Vagina (tissue), 2 donors: ENCODE results near the gene HAGHL. TPM values are rescaled to one million over a fixed set of nuclear protein-coding genes. Genes with fewer than 3 reads are reported as not detected.
"Not testable (repeated sequence)": the region's sequence is repeated elsewhere in the genome, so short reads cannot be mapped to it uniquely, and the experiment has no call there.

Experiments used
- DNase-seq, 2 donors: peaks; one replicate each; pipeline ENCODE4 v3.0.0-alpha.2; 2017; ENCODE audit errors: extremely low spot score in 2 of 2
- H3K27ac ChIP-seq: fragments of 200-600 bp; sonication (generic); one replicate; pipeline ENCODE4 v1.5.1; 2019
- H3K27me3 ChIP-seq: fragments of 200-600 bp; sonication (generic); one replicate; pipeline ENCODE4 v1.5.1; 2019
- H3K36me3 ChIP-seq, 2 donors: fragments of 200-600 bp; sonication (generic); one replicate each; pipeline ENCODE4 v1.5.1; 2017 to 2019
- H3K4me1 ChIP-seq: fragments of 200-600 bp; sonication (generic); one replicate; pipeline ENCODE4 v1.5.1; 2019
- H3K4me3 ChIP-seq, 2 donors: fragments of 200-600 bp; sonication (generic); 1 replicate in 1 of 2; 2 replicates in 1 of 2; pipeline ENCODE4 v1.5.1; 2016 to 2019
- H3K9me3 ChIP-seq: fragments of 200-600 bp; sonication (generic); one replicate; pipeline ENCODE4 v1.5.1; 2019
- CTCF ChIP-seq, 3 experiments: fragments of 450-650 bp in 2 of 3; fragments of 200-600 bp in 1 of 3; sonication (generic) in 1 of 3; IDR thresholded peaks; one replicate each; pipeline ENCODE4 v1.5.1; 2017 to 2019; ENCODE audit warnings: antibody characterized with exemption in 3 of 3, mild to moderate bottlenecking in 2 of 3, moderate library complexity in 2 of 3
- POLR2A ChIP-seq, 2 donors: fragments of 450-650 bp; IDR thresholded peaks; one replicate each; pipeline ENCODE4 v1.6.1; 2017; ENCODE audit warnings: antibody characterized with exemption in 2 of 2, mild to moderate bottlenecking in 2 of 2, moderate library complexity in 2 of 2
- POLR2AphosphoS5 ChIP-seq, 2 donors: sonication (generic); formaldehyde crosslinking; IDR thresholded peaks; one replicate each; pipeline ENCODE4 v1.9.0; 2017; ENCODE audit warnings: antibody characterized with exemption in 2 of 2, mild to moderate bottlenecking in 2 of 2, low read depth in 1 of 2; ENCODE audit not compliant: insufficient read depth in 1 of 2
- intact Hi-C: fragments of 100-400 bp; cut with DNase I; formaldehyde crosslinking; loops from one replicate; pipeline ENCODE4 v1.15.1; 2023
- total RNA-seq: library from RNA; depleted of rRNA; stranded (reverse); fragments of >200 nt; gene quantifications from one replicate; pipeline ENCODE4 v1.2.3, GENCODE V29; 2016

Gene HAGHL
- total RNA-seq, 1 donor from 2014 or later, result 5.2 TPM

- peak in 1 of 3 experiments; percentile 9 for TF ChIP-seq CTCF (IDR thresholded peaks at IDR 0.05)
- intact Hi-C loops, result loop anchor here (10.0 kb wide), 1 partner anchor 342 kb away; no protein-coding TSS in a partner anchor
- not testable (repeated sequence) for H3K27me3 ChIP-seq, H3K36me3 ChIP-seq, DNase-seq, H3K4me3 ChIP-seq, H3K9me3 ChIP-seq, H3K27ac ChIP-seq
- peaks cover 17% of the 10 kb centered on the region for H3K4me1 ChIP-seq
Measured at GRCh38 chr16:712740-713250, 14.1 kb upstream of the HAGHL start.

- peaks cover 17% of the 10 kb centered on the region for H3K4me1 ChIP-seq
- no peak overlapping the region for H3K27ac ChIP-seq
- H3K27me3 ChIP-seq, result no peaks in the 10 kb centered on the region
- H3K4me3 ChIP-seq, result no peak overlapping the region
- no peak for TF ChIP-seq POLR2A (IDR thresholded peaks at IDR 0.05)
- no peak for TF ChIP-seq CTCF (IDR thresholded peaks at IDR 0.05)
- no peak for TF ChIP-seq POLR2AphosphoS5 (IDR thresholded peaks at IDR 0.05; ENCODE audit: insufficient read depth in 1 of 2, low read depth in 1 of 2)
- H3K9me3 ChIP-seq, result no peaks in the 10 kb centered on the region
- no peaks in the 10 kb centered on the region for H3K36me3 ChIP-seq
- no peak for DNase-seq
- intact Hi-C loops, result loop anchor here (10.0 kb wide), 1 partner anchor 341 kb away; no protein-coding TSS in a partner anchor
Measured at GRCh38 chr16:714079-714478, 12.8 kb upstream of the HAGHL start.

GRCh38 chr16:714558-715476, 12.1 kb upstream of the HAGHL start, which contains the start of gene METRN:
Gene METRN, plus strand, starts transcription at chr16:715118. Its CDS starts 172 bp downstream, at chr16:715290.
- Histone ChIP-seq H3K27me3 (no peaks in the 10 kb centered on the region), H3K36me3 (no peaks in the 10 kb centered on the region), H3K4me3 (peak within 1 kb of the TSS; percentile 58 to 65), H3K9me3 (no peaks in the 10 kb centered on the region), H3K4me1 (peaks cover 18% of the 10 kb centered on the region), H3K27ac (no peak within 1 kb of the TSS)
- intact Hi-C loops, result loop anchor here (10.0 kb wide), 1 partner anchor 340 kb away; no protein-coding TSS in a partner anchor
- DNase-seq, result no peak
- TF ChIP-seq CTCF (IDR thresholded peaks at IDR 0.05), result no peak
- no peak for TF ChIP-seq POLR2AphosphoS5 (IDR thresholded peaks at IDR 0.05; ENCODE audit: insufficient read depth in 1 of 2, low read depth in 1 of 2)
- TF ChIP-seq POLR2A (IDR thresholded peaks at IDR 0.05), result no peak

GRCh38 chr16:715477-716199, 11.3 kb upstream of the HAGHL start:
- intact Hi-C loops, result loop anchor here (10.0 kb wide), 1 partner anchor 339 kb away; no protein-coding TSS in a partner anchor
- H3K4me1 ChIP-seq, result peaks cover 26% of the 10 kb centered on the region
- no peaks in the 10 kb centered on the region for H3K27me3 ChIP-seq
- no peaks in the 10 kb centered on the region for H3K36me3 ChIP-seq
- TF ChIP-seq POLR2A (IDR thresholded peaks at IDR 0.05) (no peak), POLR2AphosphoS5 (IDR thresholded peaks at IDR 0.05; ENCODE audit: insufficient read depth in 1 of 2, low read depth in 1 of 2) (no peak), CTCF (IDR thresholded peaks at IDR 0.05) (no peak)
- no peak overlapping the region for H3K27ac ChIP-seq
- no peaks in the 10 kb centered on the region for H3K9me3 ChIP-seq
- no peak for DNase-seq
- H3K4me3 ChIP-seq, result peak overlapping the region; percentile 58 to 65
